GM23338 (cell line): Measurements from ENCODE around the gene TRIM37.
A peak's percentile ranks its signal among the peaks of the same experiment; 100 is the strongest.

Experiments used
- CREB1 ChIP-seq: fragments of 250-450 bp; sonication (Bioruptor Pico); IDR thresholded peaks from 2 replicates; pipeline ENCODE4 v1.5.0; 2020; ENCODE audit warnings: low read depth, mild to moderate bottlenecking, moderate library complexity
- CTCF ChIP-seq, 2 experiments: fragments of 200-600 bp in 1 of 2; sonication (generic) in 1 of 2; conservative IDR thresholded peaks; 2 replicates each; pipeline versions ENCODE4 v1.5.1 to v1.6.1; 2016 to 2017; ENCODE audit warnings: antibody characterized with exemption in 2 of 2, low read depth in 2 of 2, mild to moderate bottlenecking in 2 of 2, moderate library complexity in 1 of 2
- EZH2 ChIP-seq: fragments of 200-600 bp; sonication (generic); IDR thresholded peaks from one replicate; pipeline ENCODE4 v1.8.0; 2017; ENCODE audit warnings: antibody characterized with exemption, mild to moderate bottlenecking, low read depth; ENCODE audit not compliant: unreplicated experiment
- EZH2phosphoT487 ChIP-seq: fragments of 200-600 bp; sonication (generic); IDR thresholded peaks from one replicate; pipeline ENCODE4 v1.8.1; 2018; ENCODE audit warnings: antibody characterized with exemption; ENCODE audit not compliant: unreplicated experiment
- JUNB ChIP-seq: IDR thresholded peaks from one replicate; pipeline ENCODE4 v1.6.1; 2016; ENCODE audit warnings: antibody characterized with exemption; ENCODE audit not compliant: unreplicated experiment
- REST ChIP-seq: IDR thresholded peaks from one replicate; pipeline ENCODE4 v1.6.1; 2018; ENCODE audit warnings: antibody characterized with exemption; ENCODE audit not compliant: unreplicated experiment
- STAT1 ChIP-seq: IDR thresholded peaks from one replicate; pipeline ENCODE4 v1.6.1; 2016; ENCODE audit warnings: antibody characterized with exemption; ENCODE audit not compliant: unreplicated experiment
- ZNF331 ChIP-seq: fragments of 250-450 bp; sonication (Bioruptor Pico); IDR thresholded peaks from 2 replicates; pipeline ENCODE4 v1.5.0; 2020; ENCODE audit warnings: low read depth, mild to moderate bottlenecking, moderate library complexity
- ZNF462 ChIP-seq: fragments of 250-450 bp; sonication (Bioruptor Pico); IDR thresholded peaks from 2 replicates; pipeline ENCODE4 v1.5.0; 2020; ENCODE audit warnings: mild to moderate bottlenecking, moderate library complexity

DNA sequence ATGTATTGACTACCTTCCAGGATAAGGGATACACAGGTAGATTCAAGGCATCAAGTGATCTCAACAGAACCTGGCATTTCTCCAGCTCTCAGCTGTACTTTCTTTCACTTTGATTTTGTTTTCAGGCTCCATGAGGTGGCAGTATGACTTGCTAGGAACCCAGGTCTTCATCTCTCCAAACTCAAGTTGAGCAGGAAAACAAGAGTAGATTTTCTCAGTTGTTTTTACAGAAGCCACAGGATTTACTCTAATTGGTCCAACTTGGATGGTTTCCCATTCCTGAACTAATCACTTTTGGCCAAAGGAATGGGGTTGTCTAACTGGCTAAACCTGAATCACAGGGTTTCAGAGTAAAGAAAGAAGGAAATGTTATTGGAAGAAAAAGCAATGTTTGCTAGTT lies 146.6 kb downstream of the TRIM37 start:
- peak; percentile 40 to 51 for TF ChIP-seq CTCF (conservative IDR thresholded peaks at IDR 0.05; ENCODE audit: low read depth in 2 of 2)
- TF ChIP-seq STAT1, result no peak
- TF ChIP-seq ZNF331, result no peak
- TF ChIP-seq CREB1, result no peak
- no peak; the same call in 1 of the 2 replicates for TF ChIP-seq ZNF462 (CRISPR knock-in tag)
- TF ChIP-seq EZH2, result no peak
- TF ChIP-seq JUNB, result no peak
- no peak for TF ChIP-seq EZH2phosphoT487
- TF ChIP-seq REST, result no peak
